Activated CD4-positive, alpha-beta memory T cell treated with anti-CD3 and anti-CD28 coated beads, Interleukin-2, amount 10 ng/mL, durations not matched to agents 7 days and 5 days (primary cell): ENCODE data around the gene MFAP4. TPM values are rescaled to one million over a fixed set of nuclear protein-coding genes. Genes with fewer than 3 reads are reported as not detected.

Experiments
- CTCF ChIA-PET: fragments of 350-600 bp; sonication (Branson Sonifier 250); formaldehyde crosslinking; loops from one replicate; lab custom pipeline; 2021; ENCODE audit warnings: antibody characterized with exemption, inconsistent platforms; lab: Charles Lee
- POLR2A ChIA-PET: fragments of 350-600 bp; sonication (Branson Sonifier 250); formaldehyde crosslinking; loops from one replicate; lab custom pipeline; 2021; ENCODE audit warnings: antibody characterized with exemption; lab: Charles Lee
- DNase-seq: peaks from one replicate; pipeline ENCODE4 v3.0.0-alpha.2; 2020
- H3K27ac Mint-ChIP-seq: one replicate; pipeline ENCODE4 v1.8.0; 2021; ENCODE audit warnings: mild to moderate bottlenecking, mixed read lengths
- H3K27me3 Mint-ChIP-seq: one replicate; pipeline ENCODE4 v1.8.0; 2021; ENCODE audit warnings: mixed read lengths
- H3K36me3 Mint-ChIP-seq: one replicate; pipeline ENCODE4 v1.8.0; 2021; ENCODE audit warnings: low read depth, mixed read lengths
- H3K4me1 Mint-ChIP-seq: one replicate; pipeline ENCODE4 v1.8.0; 2021; ENCODE audit warnings: mixed read lengths
- H3K4me3 Mint-ChIP-seq: one replicate; pipeline ENCODE4 v1.8.0; 2021; ENCODE audit warnings: mild to moderate bottlenecking, mixed read lengths
- H3K9me3 Mint-ChIP-seq: one replicate; pipeline ENCODE4 v1.8.0; 2021; ENCODE audit warnings: mixed read lengths
- total RNA-seq, 2 experiments: library from RNA; stranded (reverse); gene quantifications; one replicate each; pipeline ENCODE4 v1.2.3, GENCODE V29; 2021

MFAP4 gene
- total RNA-seq, 2 experiments from 2014 or later = not detected

DNA sequence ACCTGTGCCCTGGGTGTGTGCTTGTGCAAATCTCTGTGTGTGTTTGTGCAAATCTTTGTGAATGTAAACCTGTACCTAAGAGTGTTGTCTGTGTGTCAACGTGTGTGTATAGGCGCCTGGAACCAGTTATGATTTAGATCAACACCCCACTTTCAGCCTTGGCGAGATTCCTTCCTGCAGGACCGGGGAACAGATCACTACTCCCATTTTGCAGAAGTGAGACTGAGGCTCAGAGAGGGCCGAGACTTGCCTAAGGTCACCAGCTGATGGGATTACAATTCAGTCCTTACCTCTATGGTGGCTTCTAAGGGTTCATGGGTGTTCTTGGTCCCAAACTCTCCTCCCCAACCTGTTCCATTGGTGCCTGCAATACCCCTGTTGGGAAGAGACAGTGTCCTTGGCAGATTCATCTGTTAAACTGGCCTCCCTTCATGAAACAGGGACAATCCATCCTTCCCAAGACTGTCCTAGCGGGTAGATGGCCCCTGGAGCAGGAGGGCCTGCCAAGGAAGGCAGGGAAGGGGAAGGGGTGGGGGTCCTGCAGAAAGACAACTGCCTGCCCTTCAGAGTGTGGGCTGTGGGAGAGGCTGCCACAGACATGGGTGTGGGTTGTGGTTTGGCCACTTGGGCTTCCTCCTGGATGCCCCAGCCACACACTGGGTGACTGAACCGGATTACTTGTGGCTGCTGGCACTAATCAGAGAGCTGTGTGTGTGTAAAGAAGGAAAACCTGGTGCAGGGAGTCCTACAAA lies 15.6 kb downstream of the MFAP4 start:
- DNase-seq = peak; percentile 49
- no peaks in the 10 kb centered on the region for H3K27me3 Mint-ChIP-seq
- H3K27ac Mint-ChIP-seq = peak overlapping the region; percentile 96
- CTCF ChIA-PET = interaction anchor here (1.0 to 2.8 kb wide), 3 partner anchors 9 to 76 kb away, joined by 3 to 9 read pairs (median 4); partner anchors contain the start of gene B9D1
- H3K9me3 Mint-ChIP-seq = no peaks in the 10 kb centered on the region
- peak overlapping the region; percentile 39 for H3K4me3 Mint-ChIP-seq
- peaks cover 3% of the 10 kb centered on the region for H3K36me3 Mint-ChIP-seq
- POLR2A ChIA-PET = no interaction called here
- peaks cover 85% of the 10 kb centered on the region for H3K4me1 Mint-ChIP-seq

DNA sequence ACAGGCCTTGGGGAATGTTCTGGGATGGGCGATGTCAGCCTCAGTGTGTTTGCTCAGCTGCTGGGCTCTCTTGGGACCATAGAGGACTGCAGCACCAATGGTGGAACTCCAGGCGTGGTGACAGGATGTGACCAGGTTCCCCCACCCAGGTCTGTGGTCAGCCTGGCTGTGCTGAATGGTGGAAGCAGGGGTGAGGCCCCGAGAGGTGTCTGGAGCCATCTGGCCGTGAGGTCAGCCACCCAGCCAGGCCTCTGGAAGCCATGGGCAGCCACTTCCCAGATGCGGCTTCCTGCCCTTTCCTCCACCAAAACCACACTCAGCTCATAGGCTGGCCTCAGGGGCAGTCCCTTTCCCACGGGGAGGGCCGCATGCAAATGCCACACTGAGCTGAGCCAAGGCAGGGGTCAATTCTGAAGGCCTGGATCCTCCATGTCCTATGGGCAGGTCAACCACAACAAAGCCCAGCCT lies 16.5 kb downstream of the MFAP4 start:
- peak overlapping the region; percentile 74 for H3K4me3 Mint-ChIP-seq
- H3K4me1 Mint-ChIP-seq = peaks cover 77% of the 10 kb centered on the region
- peaks cover 3% of the 10 kb centered on the region for H3K36me3 Mint-ChIP-seq
- H3K27me3 Mint-ChIP-seq = no peaks in the 10 kb centered on the region
- DNase-seq = peak; percentile 66
- ChIA-PET CTCF (interaction anchor here (1.0 to 3.0 kb wide), 4 partner anchors 7 to 77 kb away, joined by 4 to 24 read pairs (median 6); partner anchors contain the start of genes B9D1 and MAPK7), POLR2A (interaction anchor here (2.9 kb wide), 1 partner anchor 8 kb away, joined by 50 read pairs; the partner anchor contains the start of gene MAPK7)
- H3K27ac Mint-ChIP-seq = peak overlapping the region; percentile 96
- no peaks in the 10 kb centered on the region for H3K9me3 Mint-ChIP-seq

DNA sequence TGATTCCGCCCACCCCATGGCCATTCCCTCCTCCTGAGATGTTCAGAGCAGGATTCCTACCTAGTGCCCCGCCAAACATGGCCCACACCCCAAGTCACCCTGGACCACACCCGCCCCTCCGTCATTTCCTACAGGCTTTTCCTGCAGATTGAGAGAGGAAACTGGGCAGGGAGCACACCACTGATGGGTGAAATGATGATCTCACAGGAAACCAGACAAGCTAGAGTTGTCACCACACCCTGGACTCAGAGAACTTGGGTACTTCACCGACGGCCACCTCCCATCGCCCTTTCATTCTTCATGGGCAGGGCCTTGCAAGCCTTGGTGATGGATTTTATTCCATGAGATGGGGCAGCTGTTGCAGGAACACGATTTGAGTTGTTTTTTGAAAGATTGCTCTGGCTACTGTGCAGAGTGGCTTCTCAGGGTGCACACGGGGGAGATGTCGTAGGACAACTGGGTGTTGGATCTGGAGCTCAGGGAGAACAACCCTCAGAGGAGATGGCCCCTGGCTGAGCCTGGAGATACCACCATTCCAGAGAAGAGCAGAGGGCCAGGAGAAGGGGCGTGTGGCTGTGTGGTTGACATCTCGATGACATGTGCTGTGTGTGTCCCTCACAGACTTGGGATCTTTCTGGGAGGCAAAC lies 17.0 kb downstream of the MFAP4 start:
- CTCF ChIA-PET = interaction anchor here (0.6 to 3.0 kb wide), 6 partner anchors 8 to 624 kb away, joined by 4 to 24 read pairs (median 4); partner anchors contain the start of gene MAPK7
- Mint-ChIP-seq H3K9me3 (no peaks in the 10 kb centered on the region), H3K4me1 (peaks cover 76% of the 10 kb centered on the region), H3K4me3 (peak overlapping the region; percentile 74), H3K27ac (peak overlapping the region; percentile 96), H3K27me3 (no peaks in the 10 kb centered on the region), H3K36me3 (peaks cover 3% of the 10 kb centered on the region)
- peak; percentile 73 for DNase-seq
- POLR2A ChIA-PET = interaction anchor here (2.9 kb wide), 1 partner anchor 9 kb away, joined by 50 read pairs; the partner anchor contains the start of gene MAPK7

DNA sequence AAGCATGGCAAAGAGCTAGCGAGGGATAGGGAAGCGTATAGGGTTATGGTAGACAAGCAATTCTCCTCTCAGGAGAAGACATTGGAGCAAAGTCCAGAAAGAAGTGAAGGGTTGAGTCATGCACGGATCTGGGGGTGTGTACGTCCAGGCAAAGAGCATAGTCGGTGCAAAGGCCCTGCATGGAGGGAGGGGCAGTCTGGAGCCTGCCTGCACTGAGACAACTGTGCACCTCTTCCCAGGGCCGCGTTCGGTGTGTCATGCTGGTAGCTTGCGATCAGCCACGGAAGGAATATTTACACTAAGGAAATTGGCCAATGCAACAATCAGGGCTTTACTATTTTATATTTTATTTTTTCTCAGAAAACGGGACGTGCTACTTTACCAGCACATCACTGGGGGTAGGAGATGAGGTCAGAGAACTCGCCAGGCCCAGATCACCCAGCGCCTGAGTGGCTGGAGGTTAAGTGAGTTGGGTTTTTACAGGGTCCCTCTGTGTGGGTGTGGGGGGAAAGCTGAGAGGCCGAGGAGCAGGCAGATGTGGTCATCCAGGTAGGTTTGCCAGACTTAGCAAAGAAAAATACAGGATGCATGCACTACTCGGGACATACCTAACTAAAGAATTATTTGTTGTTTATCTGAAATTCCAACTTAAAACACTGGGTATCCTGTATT lies 17.7 kb downstream of the MFAP4 start:
- ChIA-PET POLR2A (interaction anchor here (2.9 kb wide), 1 partner anchor 9 kb away, joined by 50 read pairs; the partner anchor contains the start of gene MAPK7), CTCF (interaction anchor here (1.0 to 3.0 kb wide), 5 partner anchors 9 to 78 kb away, joined by 4 to 24 read pairs (median 5); partner anchors contain the start of gene MAPK7)
- Mint-ChIP-seq H3K27ac (peak overlapping the region; percentile 96), H3K4me1 (peaks cover 70% of the 10 kb centered on the region), H3K9me3 (no peaks in the 10 kb centered on the region), H3K4me3 (no peak overlapping the region), H3K36me3 (no peaks in the 10 kb centered on the region), H3K27me3 (peaks cover under 1% of the 10 kb centered on the region)
- no peak for DNase-seq

DNA sequence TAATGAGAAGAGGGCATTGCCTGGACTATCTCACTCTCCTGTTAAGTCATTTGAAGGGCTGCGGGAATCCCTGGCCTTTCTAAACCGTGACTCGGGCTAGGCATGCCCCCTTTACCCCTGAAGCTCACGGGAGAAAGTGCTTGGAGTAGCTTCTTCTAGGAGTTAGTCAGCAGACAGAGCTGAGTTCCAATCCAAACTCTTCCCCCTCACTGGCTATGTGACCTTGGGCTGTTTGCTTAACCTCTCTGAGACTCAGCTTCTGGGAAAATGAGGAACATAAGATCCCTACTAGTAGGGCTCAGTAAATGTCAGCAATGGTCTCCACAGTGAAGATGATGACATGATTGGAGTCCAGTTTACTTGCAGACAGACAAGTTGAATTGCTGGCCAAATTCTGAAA lies 18.8 kb downstream of the MFAP4 start:
- Mint-ChIP-seq H3K4me1 (peaks cover 67% of the 10 kb centered on the region), H3K9me3 (no peaks in the 10 kb centered on the region), H3K4me3 (no peak overlapping the region), H3K27me3 (peaks cover 5% of the 10 kb centered on the region), H3K27ac (no peak overlapping the region), H3K36me3 (no peaks in the 10 kb centered on the region)
- ChIA-PET CTCF (interaction anchor here (1.5 to 3.0 kb wide), 3 partner anchors 10 to 79 kb away, joined by 5 to 24 read pairs (median 9); partner anchors contain the start of gene MAPK7), POLR2A (interaction anchor here (2.9 kb wide), 1 partner anchor 10 kb away, joined by 50 read pairs; the partner anchor contains the start of gene MAPK7)
- no peak for DNase-seq

DNA sequence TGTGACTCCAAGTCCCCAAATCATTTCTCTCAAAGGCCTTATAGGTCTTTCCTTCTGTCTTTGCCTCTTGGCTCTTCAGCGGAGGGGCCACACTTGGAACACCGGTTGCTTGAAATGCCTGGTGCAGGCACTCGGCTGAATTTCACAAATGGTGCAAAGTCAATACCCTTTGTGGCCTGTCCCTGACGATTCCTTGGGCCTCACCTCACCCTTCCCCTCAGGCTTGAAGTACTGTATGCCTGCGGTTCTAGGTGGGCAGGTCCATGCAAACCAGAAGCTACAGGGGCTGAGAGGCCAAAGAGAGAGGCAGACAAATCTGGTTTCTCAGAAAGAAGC lies 20.4 kb downstream of the MFAP4 start:
- Mint-ChIP-seq H3K36me3 (no peaks in the 10 kb centered on the region), H3K9me3 (no peaks in the 10 kb centered on the region), H3K27ac (no peak overlapping the region), H3K27me3 (peaks cover 5% of the 10 kb centered on the region), H3K4me3 (no peak overlapping the region), H3K4me1 (peaks cover 65% of the 10 kb centered on the region)
- ChIA-PET POLR2A (interaction anchor here (3.2 kb wide), 1 partner anchor 11 kb away, joined by 20 read pairs; the partner anchor contains the start of gene MAPK7), CTCF (interaction anchor here (1.1 to 5.6 kb wide), 2 partner anchors 44 to 80 kb away, joined by 3 to 128 read pairs; partner anchors contain the start of gene RNF112)
- DNase-seq = no peak

DNA sequence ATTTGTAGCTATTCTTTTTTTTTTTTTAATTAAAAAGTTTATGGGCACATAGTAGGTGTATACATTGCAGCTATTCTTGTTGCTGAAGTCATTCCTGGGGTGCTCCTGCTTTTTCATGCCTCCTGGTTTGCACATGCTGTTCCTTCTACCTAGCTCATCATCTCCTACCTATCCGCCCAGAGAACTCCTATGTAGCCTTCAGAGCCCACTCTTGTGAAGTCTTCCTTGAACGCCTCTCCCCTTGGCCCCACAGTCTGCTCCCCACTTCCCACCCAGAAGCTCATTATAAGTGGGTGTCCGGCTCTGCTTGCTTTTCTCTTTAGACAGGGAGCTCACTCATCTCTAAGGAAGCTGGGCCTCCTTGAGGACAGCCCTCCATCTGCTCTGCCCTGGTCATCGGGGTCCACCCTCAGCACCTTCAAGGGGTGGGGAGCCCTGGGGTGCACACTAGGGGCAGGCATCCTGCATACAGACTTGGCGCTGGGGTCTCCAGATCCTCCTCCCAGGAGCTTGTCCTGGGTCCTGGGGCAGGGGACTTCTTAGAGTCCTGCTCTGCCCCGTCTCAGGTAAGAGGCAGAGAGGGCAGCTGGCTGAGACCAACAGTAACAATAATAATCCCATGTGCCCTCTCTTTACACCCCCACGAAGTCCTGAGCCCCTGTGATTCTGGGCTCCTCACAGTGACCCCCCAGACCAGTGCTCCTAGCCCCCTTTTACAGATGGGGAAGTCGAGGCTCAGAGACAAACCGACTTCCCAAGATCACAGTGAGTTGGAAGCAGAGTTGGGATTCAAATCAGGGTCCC lies 21.0 kb downstream of the MFAP4 start:
- Mint-ChIP-seq H3K36me3 (no peaks in the 10 kb centered on the region), H3K27ac (no peak overlapping the region), H3K4me3 (no peak overlapping the region), H3K9me3 (no peaks in the 10 kb centered on the region), H3K27me3 (peaks cover 8% of the 10 kb centered on the region), H3K4me1 (peaks cover 62% of the 10 kb centered on the region)
- CTCF ChIA-PET = interaction anchor here (0.7 to 5.6 kb wide), 7 partner anchors 12 to 282 kb away, joined by 3 to 128 read pairs (median 4); partner anchors contain the start of genes ALDH3A2, MAPK7 and RNF112
- POLR2A ChIA-PET = interaction anchor here (1.5 to 3.2 kb wide), 2 partner anchors 12 to 81 kb away, joined by 3 to 20 read pairs; partner anchors contain the start of gene MAPK7
- no peak for DNase-seq

DNA sequence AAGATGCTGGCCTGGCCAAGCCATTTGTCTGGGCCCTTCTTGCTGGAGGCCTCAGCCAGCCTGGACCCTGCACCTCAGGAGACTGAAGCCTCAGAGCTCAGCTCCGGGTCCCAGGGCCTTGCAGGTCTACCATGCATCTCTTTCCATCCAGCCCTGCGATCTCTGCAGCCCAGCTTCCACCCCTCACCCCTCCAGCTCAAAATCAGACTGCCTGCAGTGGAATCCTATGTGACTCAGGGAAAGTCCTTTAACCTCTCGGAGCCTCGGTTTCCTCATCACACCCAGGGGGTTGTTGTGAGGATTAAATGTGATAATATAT lies 21.5 kb downstream of the MFAP4 start:
- no peaks in the 10 kb centered on the region for H3K9me3 Mint-ChIP-seq

DNA sequence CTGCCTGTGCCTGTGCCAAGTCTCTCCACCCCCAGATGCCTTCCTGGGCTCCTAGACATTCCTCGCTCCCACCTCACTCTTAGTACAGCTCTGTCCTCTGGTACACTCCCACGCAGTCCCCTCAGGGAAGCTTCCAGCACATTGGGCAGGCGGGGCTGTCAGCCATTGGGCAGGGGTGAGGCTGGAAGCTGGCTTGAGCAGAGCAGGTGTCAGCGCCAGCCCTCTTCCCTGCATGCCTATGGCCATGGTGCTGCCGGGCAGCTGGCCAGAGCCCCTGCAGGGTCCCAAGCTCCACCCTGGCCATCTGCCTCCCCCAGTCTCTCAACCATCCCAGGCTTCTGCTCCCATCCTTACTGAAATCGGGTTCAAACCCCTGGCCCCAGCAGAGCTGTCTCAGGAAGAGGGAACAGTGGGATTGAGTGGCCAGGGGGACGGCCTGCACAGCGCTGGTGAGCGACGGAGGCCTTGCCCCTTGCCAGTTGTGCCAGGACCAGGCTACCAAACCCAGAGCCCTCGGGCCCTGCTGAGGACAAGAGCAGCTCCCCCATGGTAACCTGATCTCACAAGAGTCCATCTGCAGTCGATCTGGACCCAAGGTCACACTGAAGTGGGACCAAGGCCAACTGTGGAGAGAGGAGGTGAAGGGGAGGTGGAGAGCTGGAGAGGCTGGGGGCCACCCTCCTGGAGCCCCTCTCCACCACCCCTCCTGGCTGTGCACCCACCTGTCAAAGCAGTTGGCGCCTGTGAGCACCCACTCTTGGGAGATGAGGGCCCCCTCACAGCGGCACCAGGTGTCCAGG lies 22.1 kb downstream of the MFAP4 start:
- Mint-ChIP-seq H3K27me3 (peaks cover 8% of the 10 kb centered on the region), H3K4me3 (no peak overlapping the region), H3K9me3 (no peaks in the 10 kb centered on the region), H3K36me3 (no peaks in the 10 kb centered on the region), H3K27ac (no peak overlapping the region), H3K4me1 (peaks cover 50% of the 10 kb centered on the region)
- DNase-seq = no peak
- ChIA-PET CTCF (interaction anchor here (0.7 to 5.6 kb wide), 9 partner anchors 14 to 283 kb away, joined by 3 to 128 read pairs (median 4); partner anchors contain the start of genes ALDH3A2 and MAPK7), POLR2A (interaction anchor here (0.8 to 3.2 kb wide), 3 partner anchors 13 to 82 kb away, joined by 3 to 20 read pairs (median 3); partner anchors contain the start of gene MAPK7)

More for the DNA sequence above, 21.5 kb downstream of the MFAP4 start:
- Mint-ChIP-seq H3K27me3 (peaks cover 8% of the 10 kb centered on the region), H3K4me1 (peaks cover 56% of the 10 kb centered on the region), H3K4me3 (no peak overlapping the region), H3K27ac (no peak overlapping the region), H3K36me3 (no peaks in the 10 kb centered on the region)
- POLR2A ChIA-PET = interaction anchor here (1.5 to 3.2 kb wide), 2 partner anchors 12 to 82 kb away, joined by 3 to 20 read pairs; partner anchors contain the start of gene MAPK7
- CTCF ChIA-PET = interaction anchor here (0.7 to 5.6 kb wide), 8 partner anchors 13 to 282 kb away, joined by 3 to 128 read pairs (median 4); partner anchors contain the start of genes ALDH3A2, MAPK7 and RNF112
- no peak for DNase-seq

DNA sequence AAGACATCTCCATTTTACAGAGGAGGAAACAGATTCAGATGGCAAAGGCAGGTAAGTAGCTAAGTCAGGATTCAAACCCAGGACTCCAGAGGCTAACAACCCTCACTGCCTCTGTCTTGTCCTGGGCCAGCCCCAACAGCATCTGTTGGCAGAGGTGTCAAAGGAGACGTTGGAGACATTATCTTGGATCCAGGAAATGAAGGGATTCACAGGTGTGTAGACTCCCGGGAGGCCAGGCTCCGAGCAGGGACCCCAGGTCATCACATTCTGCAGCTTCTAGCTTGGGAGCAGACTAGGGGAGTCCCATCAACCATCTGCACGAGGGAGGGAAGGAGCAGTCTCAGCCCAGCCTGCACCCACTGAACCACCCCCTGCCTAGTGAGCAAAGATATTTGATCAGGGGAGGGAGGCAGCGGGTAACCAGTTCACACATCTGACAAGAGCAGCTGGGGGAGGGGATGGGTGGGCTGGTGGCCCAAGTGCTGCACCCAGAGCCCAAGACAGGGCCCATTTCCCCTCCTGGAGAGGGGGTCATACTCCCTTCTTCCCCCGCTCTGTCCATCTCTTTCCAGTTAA lies 23.4 kb downstream of the MFAP4 start:
- CTCF ChIA-PET = interaction anchor here (0.7 to 5.6 kb wide), 27 partner anchors 9 to 398 kb away, joined by 3 to 128 read pairs (median 6); partner anchors contain the start of gene MAPK7
- H3K27me3 Mint-ChIP-seq = peaks cover 17% of the 10 kb centered on the region
- no peaks in the 10 kb centered on the region for H3K9me3 Mint-ChIP-seq
- POLR2A ChIA-PET = interaction anchor here (0.6 to 2.3 kb wide), 7 partner anchors 15 to 403 kb away, joined by 3 to 27 read pairs (median 3); partner anchors contain the start of gene MAPK7
- H3K4me3 Mint-ChIP-seq = peak overlapping the region; percentile 4
- DNase-seq = no peak
- peaks cover 37% of the 10 kb centered on the region for H3K4me1 Mint-ChIP-seq
- H3K36me3 Mint-ChIP-seq = no peaks in the 10 kb centered on the region
- no peak overlapping the region for H3K27ac Mint-ChIP-seq
